GM18508 (cell line): Measurements from ENCODE around the gene MAGEA2.
"Not testable (repeated sequence)": the region's sequence is repeated elsewhere in the genome, so short reads cannot be mapped to it uniquely, and the experiment has no call there.

ENCODE experiments used
- ATAC-seq: cut with Tn5 transposase; IDR thresholded peaks from one replicate; pipeline ENCODE4 v1.9.1; 2021; ENCODE audit warnings: moderate number of reproducible peaks; ENCODE audit not compliant: insufficient read depth, unreplicated experiment

Gene MAGEA2

GRCh38 chrX:152709173-152709572 lies 44.5 kb downstream of the MAGEA2 start, which contains the start of gene CSAG2:
Gene CSAG2, minus strand, starts transcription at chrX:152709273. Its CDS starts 161 bp downstream, at chrX:152709112.
- ATAC-seq: not testable (repeated sequence)

- not testable (repeated sequence) for ATAC-seq
Observed at GRCh38 chrX:152706500-152706899, 47.1 kb downstream of the MAGEA2 start.

- ATAC-seq: not testable (repeated sequence)
Observed at GRCh38 chrX:152700390-152700789, 53.3 kb downstream of the MAGEA2 start.
